ENCODE results near the gene NUDT13. TPM values are rescaled to one million over a fixed set of nuclear protein-coding genes. Genes with fewer than 3 reads are reported as not detected.

NUDT13 gene
- total RNA-seq, 1 experiment from 2014 or later, result 1.5 TPM

DNA sequence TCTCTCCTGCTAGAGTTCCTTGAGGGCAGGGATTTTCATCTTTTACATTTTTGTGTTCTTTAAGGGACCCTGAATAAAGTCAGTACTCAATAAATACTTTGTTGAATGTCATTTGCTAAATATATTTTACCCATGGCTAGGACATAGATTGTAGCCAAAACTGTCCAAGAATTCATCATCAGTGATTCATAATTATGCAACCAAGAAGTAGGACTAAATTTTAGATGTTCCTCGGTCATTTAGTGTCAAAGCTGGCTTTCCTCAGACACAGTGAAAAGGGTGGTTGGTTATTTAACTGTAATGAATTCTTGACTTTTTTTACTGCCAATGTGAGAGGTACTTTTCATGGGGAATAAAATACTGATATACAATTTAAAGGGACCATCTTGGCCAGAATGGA, 3.3 kb downstream of the NUDT13 start:
- no CpG with 5 or more reads among the region's 1 CpG for WGBS (ENCODE audit: extremely low coverage, insufficient read length, low lambda C conversion rate)
- no peak for DNase-seq
- Histone ChIP-seq H3K9me3 (ENCODE audit: control insufficient read depth, low read depth, low read length) (no peaks in the 10 kb centered on the region), H3K4me2 (ENCODE audit: insufficient read depth, insufficient read length, low read length) (no peak overlapping the region), H4K8ac (replicated peaks; ENCODE audit: insufficient read length, low read depth, low read length) (no peak overlapping the region), H2BK20ac (ENCODE audit: low read depth, low read length, poor library complexity, severe bottlenecking) (no peak overlapping the region), H3K56ac (ENCODE audit: insufficient read length, low read depth, low read length) (no peak overlapping the region), H2BK12ac (ENCODE audit: insufficient read length, low read depth, low read length) (no peak overlapping the region), H3T11ph (ENCODE audit: low read length) (no peak overlapping the region), H2BK5ac (ENCODE audit: insufficient read length, low read length) (no peak overlapping the region), H2BK15ac (ENCODE audit: low read depth, low read length) (no peak overlapping the region), H4K5ac (ENCODE audit: insufficient read length, low read depth, low read length) (no peak overlapping the region), H3K4ac (ENCODE audit: low read depth, low read length) (no peak overlapping the region), H2AFZ (ENCODE audit: low read length) (no peak overlapping the region), H3K14ac (ENCODE audit: insufficient read depth, low read length) (no peak overlapping the region), H3K9ac (ENCODE audit: extremely low read depth, insufficient read length, low read length) (no peak overlapping the region), H3K27me3 (ENCODE audit: insufficient read depth, low read length) (no peaks in the 10 kb centered on the region), H3K4me1 (ENCODE audit: insufficient read depth, low read length) (no peaks in the 10 kb centered on the region), H4K91ac (ENCODE audit: insufficient read length, low read depth, low read length) (no peak overlapping the region), H4K20me1 (ENCODE audit: control insufficient read depth, insufficient read depth, insufficient read length) (no peaks in the 10 kb centered on the region), H3K23me2 (ENCODE audit: insufficient read length, low read depth, low read length, poor library complexity, severe bottlenecking) (no peaks in the 10 kb centered on the region), H2BK120ac (ENCODE audit: low read depth, low read length, poor library complexity, severe bottlenecking) (no peak overlapping the region), H3K27ac (ENCODE audit: insufficient read length, low read depth, low read length) (no peak overlapping the region), H3K79me2 (ENCODE audit: insufficient read depth, low read length) (no peaks in the 10 kb centered on the region), H3K18ac (ENCODE audit: insufficient read length, low read depth, low read length) (no peak overlapping the region), H3K23ac (ENCODE audit: insufficient read length, low read depth, low read length) (no peak overlapping the region), H3K79me1 (ENCODE audit: insufficient read depth, low read depth, low read length, poor library complexity, severe bottlenecking) (no peaks in the 10 kb centered on the region), H2AK5ac (ENCODE audit: insufficient read length, low read length) (no peak overlapping the region)
- TF ChIP-seq, protein P1, sequence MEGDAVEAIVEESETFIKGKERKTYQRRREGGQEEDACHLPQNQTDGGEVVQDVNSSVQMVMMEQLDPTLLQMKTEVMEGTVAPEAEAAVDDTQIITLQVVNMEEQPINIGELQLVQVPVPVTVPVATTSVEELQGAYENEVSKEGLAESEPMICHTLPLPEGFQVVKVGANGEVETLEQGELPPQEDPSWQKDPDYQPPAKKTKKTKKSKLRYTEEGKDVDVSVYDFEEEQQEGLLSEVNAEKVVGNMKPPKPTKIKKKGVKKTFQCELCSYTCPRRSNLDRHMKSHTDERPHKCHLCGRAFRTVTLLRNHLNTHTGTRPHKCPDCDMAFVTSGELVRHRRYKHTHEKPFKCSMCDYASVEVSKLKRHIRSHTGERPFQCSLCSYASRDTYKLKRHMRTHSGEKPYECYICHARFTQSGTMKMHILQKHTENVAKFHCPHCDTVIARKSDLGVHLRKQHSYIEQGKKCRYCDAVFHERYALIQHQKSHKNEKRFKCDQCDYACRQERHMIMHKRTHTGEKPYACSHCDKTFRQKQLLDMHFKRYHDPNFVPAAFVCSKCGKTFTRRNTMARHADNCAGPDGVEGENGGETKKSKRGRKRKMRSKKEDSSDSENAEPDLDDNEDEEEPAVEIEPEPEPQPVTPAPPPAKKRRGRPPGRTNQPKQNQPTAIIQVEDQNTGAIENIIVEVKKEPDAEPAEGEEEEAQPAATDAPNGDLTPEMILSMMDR (conservative IDR thresholded peaks at IDR 0.05), result no peak
- H3K27ac Mint-ChIP-seq, result no peak overlapping the region
- no peak overlapping the region for H3K4me3 Mint-ChIP-seq
- H3K36me3 Mint-ChIP-seq (ENCODE audit: insufficient read depth in 1 of 3, low read depth in 3 of 3), result peaks cover 6 to 13% (median 6%) of the 10 kb centered on the region in 3 experiments; a peak in 5 of 7 replicates
- H3K9me3 Mint-ChIP-seq, result peaks cover 10 to 16% of the 10 kb centered on the region in 2 experiments; a peak in 4 of 5 replicates
- peaks cover 11 to 19% of the 10 kb centered on the region in 2 experiments for H3K4me1 Mint-ChIP-seq
- no peaks in the 10 kb centered on the region for H3K27me3 Mint-ChIP-seq (ENCODE audit: low read depth)

Data from H9 (cell line).